ENCODE data around the gene ACOT9. TPM values are rescaled to one million over a fixed set of nuclear protein-coding genes. Genes with fewer than 3 reads are reported as not detected.

Gene ACOT9
- total RNA-seq, 4 donors from 2014 or later: 46.3 to 63.8 (median 52.3) TPM

DNA sequence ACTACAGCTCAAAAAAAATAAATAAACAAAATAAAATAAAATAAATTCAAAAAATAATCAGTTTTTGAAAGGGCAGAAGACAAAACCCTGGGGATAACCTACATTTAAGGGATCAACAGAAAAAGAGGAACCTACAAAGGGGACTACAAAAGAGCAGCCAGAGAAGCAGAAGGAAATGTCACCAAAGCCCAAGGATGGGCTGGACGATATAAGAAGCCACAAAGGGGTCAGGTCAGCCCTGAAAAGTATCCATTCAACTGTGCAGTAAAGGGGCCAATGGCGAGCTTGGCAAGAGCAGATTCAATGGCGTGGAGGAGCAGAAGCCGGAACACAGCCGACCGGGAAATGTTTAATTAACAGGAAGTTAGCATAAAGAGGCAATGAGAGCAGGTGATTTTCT is 16.9 kb downstream of the ACOT9 start:
- Histone ChIP-seq H3K4me3 (no peak overlapping the region), H3K27ac (replicated peaks in 1 of 4) (no peak overlapping the region), H3K9me3 (no peaks in the 10 kb centered on the region), H3K4me1 (no peaks in the 10 kb centered on the region), H3K36me3 (peaks cover 4 to 86% (median 42%) of the 10 kb centered on the region in 4 donors), H3K27me3 (no peaks in the 10 kb centered on the region)
- DNase-seq (ENCODE audit: extremely low spot score): no peak
- TF ChIP-seq, protein P1, sequence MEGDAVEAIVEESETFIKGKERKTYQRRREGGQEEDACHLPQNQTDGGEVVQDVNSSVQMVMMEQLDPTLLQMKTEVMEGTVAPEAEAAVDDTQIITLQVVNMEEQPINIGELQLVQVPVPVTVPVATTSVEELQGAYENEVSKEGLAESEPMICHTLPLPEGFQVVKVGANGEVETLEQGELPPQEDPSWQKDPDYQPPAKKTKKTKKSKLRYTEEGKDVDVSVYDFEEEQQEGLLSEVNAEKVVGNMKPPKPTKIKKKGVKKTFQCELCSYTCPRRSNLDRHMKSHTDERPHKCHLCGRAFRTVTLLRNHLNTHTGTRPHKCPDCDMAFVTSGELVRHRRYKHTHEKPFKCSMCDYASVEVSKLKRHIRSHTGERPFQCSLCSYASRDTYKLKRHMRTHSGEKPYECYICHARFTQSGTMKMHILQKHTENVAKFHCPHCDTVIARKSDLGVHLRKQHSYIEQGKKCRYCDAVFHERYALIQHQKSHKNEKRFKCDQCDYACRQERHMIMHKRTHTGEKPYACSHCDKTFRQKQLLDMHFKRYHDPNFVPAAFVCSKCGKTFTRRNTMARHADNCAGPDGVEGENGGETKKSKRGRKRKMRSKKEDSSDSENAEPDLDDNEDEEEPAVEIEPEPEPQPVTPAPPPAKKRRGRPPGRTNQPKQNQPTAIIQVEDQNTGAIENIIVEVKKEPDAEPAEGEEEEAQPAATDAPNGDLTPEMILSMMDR (IDR thresholded peaks at IDR 0.05): no peak
- no peak for TF ChIP-seq POLR2AphosphoS5 (IDR thresholded peaks at IDR 0.05)
- 72% methylated on average over 6 of the region's 6 CpGs for WGBS
- intact Hi-C loops (cut with DNase I): no loop called here

DNA sequence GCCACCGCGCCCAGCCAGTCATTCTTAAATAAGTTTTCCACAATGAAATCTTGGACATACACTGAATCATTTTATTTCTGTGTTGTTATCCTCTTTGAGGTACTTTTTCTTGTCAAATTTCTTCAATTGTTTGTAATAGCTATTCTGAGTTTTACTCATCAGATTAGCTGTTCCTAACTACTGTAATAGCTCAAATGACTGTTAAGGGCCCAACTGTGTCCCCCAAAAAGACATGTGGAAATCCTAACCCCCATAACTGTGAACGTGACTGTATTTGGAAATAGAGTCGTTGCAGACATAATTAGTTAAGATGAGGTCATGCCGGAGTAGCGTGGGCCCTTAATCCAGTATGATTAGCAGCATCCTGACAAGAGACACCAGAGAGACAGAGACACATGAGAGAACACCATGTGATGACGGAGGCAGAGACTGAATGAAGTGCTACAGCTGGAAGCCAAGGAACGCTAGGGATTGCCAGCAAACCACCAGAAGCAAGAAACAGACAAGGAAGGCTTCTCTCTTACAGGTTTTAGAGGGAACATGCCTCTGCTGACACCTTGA is 22.9 kb downstream of the ACOT9 start:
- WGBS: 84% methylated on average over 8 of the region's 8 CpGs
- H3K4me3 ChIP-seq: no peak overlapping the region
- no peaks in the 10 kb centered on the region for H3K9me3 ChIP-seq
- DNase-seq (ENCODE audit: extremely low spot score): no peak
- H3K4me1 ChIP-seq: peaks cover 0 to 7% (median 0%) of the 10 kb centered on the region in 4 donors
- peaks cover 0 to 70% (median 40%) of the 10 kb centered on the region in 4 donors for H3K36me3 ChIP-seq
- H3K27ac ChIP-seq (replicated peaks in 1 of 4): no peak overlapping the region
- no peaks in the 10 kb centered on the region for H3K27me3 ChIP-seq
- intact Hi-C loops (cut with DNase I): no loop called here
- TF ChIP-seq, protein P1 (IDR thresholded peaks at IDR 0.05): no peak
- TF ChIP-seq POLR2A (IDR thresholded peaks at IDR 0.05; ENCODE audit: low read depth): no peak
- TF ChIP-seq EP300 (IDR thresholded peaks at IDR 0.05): no peak
- no peak for TF ChIP-seq POLR2AphosphoS5 (IDR thresholded peaks at IDR 0.05)

DNA sequence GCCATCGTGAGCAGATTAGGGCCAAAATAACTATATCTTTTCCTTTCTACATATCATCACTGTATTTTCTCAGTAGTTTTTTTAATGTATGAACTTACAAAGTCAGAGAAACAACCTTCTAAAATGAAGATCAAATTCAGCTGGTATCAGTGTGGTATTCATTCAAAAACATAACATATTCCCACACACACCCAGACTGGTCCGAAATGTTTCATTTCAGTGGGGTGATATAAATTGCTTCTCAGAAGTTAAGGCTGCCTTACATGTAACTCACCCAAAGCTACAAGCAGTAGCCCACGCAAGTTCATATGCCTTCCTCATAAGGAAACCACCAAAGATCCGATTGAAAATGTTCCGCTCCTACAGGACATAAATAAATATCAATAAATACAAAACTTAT is 37.8 kb downstream of the ACOT9 start:
- WGBS: 75% methylated on average over 5 of the region's 5 CpGs

DNA sequence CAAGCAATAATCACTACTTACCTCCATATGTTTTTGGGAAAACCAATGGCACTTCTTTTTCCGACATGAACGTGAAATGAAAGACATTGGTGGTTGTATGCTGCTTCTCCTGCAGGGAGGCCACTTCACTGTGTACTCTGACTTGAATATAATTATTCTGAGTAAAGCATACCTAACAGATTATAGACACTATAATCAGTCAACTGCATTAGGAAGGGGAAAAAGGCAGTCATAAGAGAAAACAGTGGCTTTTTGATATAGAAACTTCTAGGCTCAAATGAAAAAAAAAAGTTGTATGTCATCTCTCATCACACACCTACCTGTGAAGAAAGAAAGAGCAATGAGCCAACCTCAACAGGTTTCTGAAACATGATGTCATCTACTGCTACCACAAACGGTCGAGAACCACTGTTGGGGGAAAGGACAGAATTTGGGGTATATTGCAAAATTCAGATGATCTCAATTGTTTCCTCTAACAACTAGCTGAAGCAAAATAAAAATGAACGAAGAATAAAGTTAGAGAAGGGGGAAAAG is 38.3 kb downstream of the ACOT9 start:
- 78% methylated on average over 5 of the region's 5 CpGs for WGBS

More for the DNA sequence above, 37.8 kb downstream of the ACOT9 start:
- Histone ChIP-seq H3K4me1 (no peaks in the 10 kb centered on the region), H3K27me3 (peaks cover 0 to 3% (median 0%) of the 10 kb centered on the region in 4 donors), H3K36me3 (peaks cover 19 to 85% (median 61%) of the 10 kb centered on the region in 4 donors), H3K27ac (replicated peaks in 1 of 4) (no peak overlapping the region), H3K4me3 (no peak overlapping the region), H3K9me3 (no peaks in the 10 kb centered on the region)
- intact Hi-C loops (cut with DNase I): no loop called here
- no peak for DNase-seq (ENCODE audit: extremely low spot score)
- TF ChIP-seq EP300 (IDR thresholded peaks at IDR 0.05) (no peak), POLR2A (IDR thresholded peaks at IDR 0.05; ENCODE audit: low read depth) (no peak), POLR2AphosphoS5 (IDR thresholded peaks at IDR 0.05) (no peak)
- TF ChIP-seq, protein P1 (IDR thresholded peaks at IDR 0.05): no peak

More for the DNA sequence above, 38.3 kb downstream of the ACOT9 start:
- no peak for DNase-seq (ENCODE audit: extremely low spot score)
- H3K4me1 ChIP-seq: no peaks in the 10 kb centered on the region
- H3K27me3 ChIP-seq: peaks cover 0 to 3% (median 0%) of the 10 kb centered on the region in 4 donors
- H3K4me3 ChIP-seq: no peak overlapping the region
- no peak overlapping the region for H3K27ac ChIP-seq (replicated peaks in 1 of 4)
- no peak for TF ChIP-seq POLR2AphosphoS5 (IDR thresholded peaks at IDR 0.05)
- TF ChIP-seq POLR2A (IDR thresholded peaks at IDR 0.05; ENCODE audit: low read depth): no peak
- TF ChIP-seq, protein P1 (IDR thresholded peaks at IDR 0.05): no peak
- TF ChIP-seq EP300 (IDR thresholded peaks at IDR 0.05): no peak
- H3K36me3 ChIP-seq: peaks cover 19 to 82% (median 60%) of the 10 kb centered on the region in 4 donors
- no peaks in the 10 kb centered on the region for H3K9me3 ChIP-seq
- intact Hi-C loops (cut with DNase I): no loop called here

Data from esophagus muscularis mucosa (tissue), 4 donors.